IMR-90 (cell line): Measurements from ENCODE around the gene TTC7B. TPM values are rescaled to one million over a fixed set of nuclear protein-coding genes. Genes with fewer than 3 reads are reported as not detected.

Source experiments
- ATAC-seq: fragments of 200-7000 bp; cut with Tn5 transposase; 2 replicates; pipeline ENCODE4 v1.9.1; 2020; ENCODE audit warnings: low read depth, mild to moderate bottlenecking, moderate library complexity
- BruUV-seq: library from RNA; stranded (reverse); fragments of 400-500 nt; replicated peaks from 2 replicates; lab custom pipeline; 2021; lab: Mats Ljungman, UMichigan
- CTCF ChIA-PET: fragments of 300-600 bp; formaldehyde crosslinking; extraction: SDS; loops from one replicate; lab custom pipeline; 2021; ENCODE audit warnings: antibody characterized with exemption; lab: Yijun Ruan, JAX
- POLR2A ChIA-PET: fragments of 300-600 bp; sonication (Branson Sonifier 250); formaldehyde crosslinking; loops from one replicate; lab custom pipeline; 2022; ENCODE audit warnings: antibody characterized with exemption; ENCODE audit not compliant: unreplicated experiment; lab: Charles Lee
- DNase-seq: peaks from one replicate; pipeline ENCODE4 v3.0.0; 2013
- H2AFZ ChIP-seq: replicated peaks from 2 replicates; pipeline ENCODE3; 2013; ENCODE audit warnings: low read length, mild to moderate bottlenecking; ENCODE audit not compliant: poor library complexity
- H2AK5ac ChIP-seq: 2 replicates; pipeline ENCODE4 v1.6.1; 2013; ENCODE audit warnings: low read depth, low read length, inconsistent platforms
- H2AK9ac ChIP-seq: replicated peaks from 2 replicates; pipeline ENCODE3; 2013; ENCODE audit warnings: mild to moderate bottlenecking, low read depth, low read length, moderate library complexity; ENCODE audit not compliant: poor library complexity
- H2BK120ac ChIP-seq: 2 replicates; pipeline ENCODE4 v1.6.1; 2013; ENCODE audit warnings: low read depth, low read length, inconsistent platforms
- H2BK15ac ChIP-seq: 3 replicates; pipeline ENCODE4 v1.6.1; 2013; ENCODE audit warnings: low read depth, low read length, inconsistent platforms
- H2BK20ac ChIP-seq: 2 replicates; pipeline ENCODE4 v1.6.1; 2013; ENCODE audit warnings: low read depth, mild to moderate bottlenecking, inconsistent platforms, low read length, moderate library complexity
- H2BK5ac ChIP-seq: 2 replicates; pipeline ENCODE4 v1.6.1; 2013; ENCODE audit warnings: mild to moderate bottlenecking, low read depth, low read length, inconsistent platforms; ENCODE audit not compliant: poor library complexity, severe bottlenecking
- H3K14ac ChIP-seq: replicated peaks from 2 replicates; pipeline ENCODE4 v1.6.1; 2013; ENCODE audit warnings: low read depth, low read length, inconsistent platforms
- H3K18ac ChIP-seq: 2 replicates; pipeline ENCODE4 v1.6.1; 2013; ENCODE audit warnings: low read depth, low read length, control low read depth
- H3K23ac ChIP-seq: 2 replicates; pipeline ENCODE4 v1.6.1; 2013; ENCODE audit warnings: low read depth, low read length, inconsistent platforms
- H3K27ac ChIP-seq: 2 replicates; pipeline ENCODE4 v1.5.1; 2013; ENCODE audit warnings: mild to moderate bottlenecking, control low read depth, low read length; ENCODE audit not compliant: insufficient read depth
- H3K27me3 ChIP-seq: 2 replicates; pipeline ENCODE4 v1.6.1; 2013; ENCODE audit warnings: low read length; ENCODE audit not compliant: control insufficient read depth, insufficient read depth
- H3K36me3 ChIP-seq: 2 replicates; pipeline ENCODE4 v1.6.1; 2013; ENCODE audit warnings: low read length, mixed read lengths; ENCODE audit not compliant: control insufficient read depth, insufficient read depth
- H3K4ac ChIP-seq: 2 replicates; pipeline ENCODE4 v1.6.1; 2013; ENCODE audit warnings: low read depth, low read length, inconsistent platforms
- H3K4me1 ChIP-seq: 2 replicates; pipeline ENCODE4 v1.6.1; 2013; ENCODE audit warnings: low read length, mixed read lengths; ENCODE audit not compliant: control insufficient read depth, insufficient read depth
- H3K4me2 ChIP-seq: 2 replicates; pipeline ENCODE4 v1.6.1; 2013; ENCODE audit warnings: low read depth, mild to moderate bottlenecking, control low read depth, low read length, moderate library complexity
- H3K4me3 ChIP-seq: 2 replicates; pipeline ENCODE4 v1.5.1; 2013; ENCODE audit warnings: low read depth, mild to moderate bottlenecking, control low read depth, low read length, moderate library complexity; ENCODE audit not compliant: insufficient read depth
- H3K56ac ChIP-seq: 2 replicates; pipeline ENCODE4 v1.6.1; 2013; ENCODE audit warnings: low read length, inconsistent platforms; ENCODE audit not compliant: insufficient read depth; ENCODE audit errors: extremely low read depth
- H3K79me1 ChIP-seq, 2 experiments: 2 replicates each; pipeline ENCODE4 v1.6.1; 2013; ENCODE audit warnings: low read length in 2 of 2, inconsistent platforms in 1 of 2, low read depth in 1 of 2
- H3K9ac ChIP-seq: 2 replicates; pipeline ENCODE4 v1.6.1; 2013; ENCODE audit warnings: low read depth, low read length, control low read depth
- H3K9me1 ChIP-seq: 2 replicates; pipeline ENCODE4 v1.6.1; 2013; ENCODE audit warnings: low read length, inconsistent platforms; ENCODE audit not compliant: insufficient read depth
- H3K9me3 ChIP-seq: 2 replicates; pipeline ENCODE4 v1.6.1; 2013; ENCODE audit warnings: low read length; ENCODE audit not compliant: control insufficient read depth, insufficient read depth
- H4K20me1 ChIP-seq: 2 replicates; pipeline ENCODE4 v1.6.1; 2013; ENCODE audit warnings: low read length, inconsistent platforms; ENCODE audit not compliant: insufficient read depth
- H4K5ac ChIP-seq: 2 replicates; pipeline ENCODE4 v1.6.1; 2013; ENCODE audit warnings: mild to moderate bottlenecking, low read depth, low read length, control low read depth
- H4K8ac ChIP-seq, 2 experiments: 2 replicates each; pipeline ENCODE4 v1.6.1; 2013; ENCODE audit warnings: low read depth in 2 of 2, low read length in 2 of 2, control low read depth in 1 of 2, inconsistent platforms in 1 of 2
- H4K91ac ChIP-seq: 2 replicates; pipeline ENCODE4 v1.6.1; 2013; ENCODE audit warnings: low read depth, low read length, inconsistent platforms; ENCODE audit not compliant: insufficient read depth
- BHLHE40 ChIP-seq: fragments of 150-350 bp; IDR thresholded peaks from 2 replicates; pipeline ENCODE4 v1.6.1; 2016; ENCODE audit warnings: mild to moderate bottlenecking, low read depth, low read length
- CEBPB ChIP-seq: IDR thresholded peaks from 2 replicates; pipeline ENCODE4 v1.6.1; 2012; ENCODE audit warnings: low read depth, low read length, improper control_type of control experiment
- POLR2A ChIP-seq: IDR thresholded peaks from 2 replicates; pipeline ENCODE4 v1.6.1; 2012; ENCODE audit warnings: mild to moderate bottlenecking, low read depth, low read length
- RFX5 ChIP-seq: IDR thresholded peaks from 2 replicates; pipeline ENCODE4 v1.8.0; 2012; ENCODE audit warnings: low read depth, mild to moderate bottlenecking, low read length, moderate library complexity
- WGBS, 2 experiments: methylation state at CpG; one replicate each; pipeline versions ENCODE4 v1.1.5 to v1.1.7; 2013; ENCODE audit warnings: missing lambda C conversion rate in 2 of 2; ENCODE audit not compliant: insufficient read length in 1 of 2; ENCODE audit errors: extremely low coverage in 2 of 2; 5-methylcytosine and 5-hydroxymethylcytosine counted together
- dilution Hi-C: fragments of 300-500 bp; cut with HindIII; formaldehyde crosslinking; loops from one replicate; pipeline ENCODE4 v1.14.3; 2018; ENCODE audit warnings: low sequenced_read_pairs; ENCODE audit not compliant: unreplicated experiment
- in situ Hi-C: fragments of 300-500 bp; cut with MboI; formaldehyde crosslinking; loops from 3 replicates; pipeline ENCODE4 v1.14.3; 2019; ENCODE audit warnings: low sequenced_read_pairs, inconsistent platforms, mixed read lengths
- intact Hi-C: fragments of 100-400 bp; cut with micrococcal nuclease; formaldehyde crosslinking; loops from 2 replicates; pipeline ENCODE4 v1.10.0; 2022
- polyA plus RNA-seq, 3 experiments: library from polyadenylated mRNA; depleted of rRNA; stranded (reverse); fragments of >200 nt; gene quantifications; 2 replicates each; pipeline ENCODE4 v1.2.3, GENCODE V29; 2012; ENCODE audit warnings: low replicate concordance in 1 of 3
- total RNA-seq: library from RNA; depleted of rRNA; stranded (reverse); fragments of >200 nt; gene quantifications from 2 replicates; pipeline ENCODE4 v1.2.3, GENCODE V29; 2012
- TF ChIP-seq, protein P1 (sequence below): fragments of 150-350 bp; IDR thresholded peaks from 2 replicates; pipeline ENCODE4 v1.6.1; 2017; ENCODE audit warnings: mild to moderate bottlenecking, antibody characterized with exemption, low read length, low read depth

TTC7B gene
- total and polyA plus RNA-seq, 2 of the 4 experiments (the other 2 are of a cell fraction): 18.1 to 35.3 TPM

DNA sequence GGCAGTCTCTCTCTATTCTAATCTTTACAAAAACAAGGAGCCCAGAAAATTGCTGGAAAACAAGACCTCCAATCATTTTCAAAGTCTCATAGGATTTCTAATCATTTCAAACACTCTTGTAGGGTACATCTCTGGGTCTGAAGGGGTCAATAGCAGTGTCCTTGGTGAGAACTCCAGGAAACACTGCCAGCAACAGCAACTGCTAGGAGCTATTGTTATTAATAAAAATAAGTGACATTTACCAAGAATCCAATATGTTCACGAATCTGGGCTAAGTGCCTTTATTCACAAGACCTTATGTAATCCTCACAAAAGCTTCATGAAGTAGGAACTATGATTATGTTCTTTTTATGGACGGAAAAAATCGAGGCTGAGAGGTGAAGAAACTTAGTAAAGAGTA, 72.8 kb downstream of the TTC7B start:
- Histone ChIP-seq H4K8ac (no peak overlapping the region), H3K18ac (no peak overlapping the region), H3K27me3 (no peaks in the 10 kb centered on the region), H3K9me3 (no peaks in the 10 kb centered on the region), H3K4me3 (no peak overlapping the region), H2AK9ac (no peak overlapping the region), H4K91ac (no peak overlapping the region), H3K9me1 (no peaks in the 10 kb centered on the region; the same call in 1 of the 2 replicates), H3K23ac (no peak overlapping the region), H2AFZ (no peak overlapping the region), H3K79me1 (peaks cover 0 to 3% of the 10 kb centered on the region in 2 experiments; a peak in 2 of 4 replicates), H2BK120ac (no peak overlapping the region), H4K5ac (no peak overlapping the region), H3K9ac (no peak overlapping the region), H3K4me1 (peaks cover 2% of the 10 kb centered on the region; the same call in 1 of the 2 replicates), H3K14ac (no peak overlapping the region), H2BK5ac (no peak overlapping the region), H2BK15ac (no peak overlapping the region), H3K56ac (no peak overlapping the region), H3K4me2 (no peak overlapping the region), H3K4ac (no peak overlapping the region), H3K27ac (no peak overlapping the region), H4K20me1 (no peaks in the 10 kb centered on the region), H2AK5ac (no peak overlapping the region), H2BK20ac (no peak overlapping the region), H3K36me3 (no peaks in the 10 kb centered on the region; the same call in 1 of the 2 replicates)
- no peak for DNase-seq
- no CpG with 5 or more reads among the region's 3 CpGs for WGBS, 2 experiments
- ATAC-seq: no peak
- no TSS peak for BruUV-seq
- intact Hi-C loops (no loop called here), in situ Hi-C loops (no loop called here), dilution Hi-C loops (no loop called here)
- CTCF ChIA-PET: interaction anchor here (1.1 to 1.2 kb wide), 2 partner anchors 10 to 15 kb away, joined by 3 read pairs; no protein-coding TSS in a partner anchor
- POLR2A ChIA-PET: no interaction called here
- TF ChIP-seq BHLHE40 (no peak), RFX5 (no peak), CEBPB (no peak), POLR2A (no peak)
- TF ChIP-seq, protein P1, sequence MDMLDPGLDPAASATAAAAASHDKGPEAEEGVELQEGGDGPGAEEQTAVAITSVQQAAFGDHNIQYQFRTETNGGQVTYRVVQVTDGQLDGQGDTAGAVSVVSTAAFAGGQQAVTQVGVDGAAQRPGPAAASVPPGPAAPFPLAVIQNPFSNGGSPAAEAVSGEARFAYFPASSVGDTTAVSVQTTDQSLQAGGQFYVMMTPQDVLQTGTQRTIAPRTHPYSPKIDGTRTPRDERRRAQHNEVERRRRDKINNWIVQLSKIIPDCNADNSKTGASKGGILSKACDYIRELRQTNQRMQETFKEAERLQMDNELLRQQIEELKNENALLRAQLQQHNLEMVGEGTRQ: no peak
